Lower leg skin (tissue), 3 donors: ENCODE results near the gene NEURL4.

Experiments
- POLR2A ChIP-seq, 2 donors: fragments of 450-650 bp; IDR thresholded peaks; one replicate each; pipeline ENCODE4 v1.6.1; 2016 to 2017; ENCODE audit warnings: antibody characterized with exemption in 2 of 2, mild to moderate bottlenecking in 1 of 2, moderate library complexity in 1 of 2
- TF ChIP-seq, protein P1 (sequence below), 3 donors: fragments of 450-650 bp; IDR thresholded peaks; one replicate each; pipeline ENCODE4 v1.5.1; 2016; ENCODE audit warnings: antibody characterized with exemption in 3 of 3, mild to moderate bottlenecking in 3 of 3, moderate library complexity in 2 of 3

DNA sequence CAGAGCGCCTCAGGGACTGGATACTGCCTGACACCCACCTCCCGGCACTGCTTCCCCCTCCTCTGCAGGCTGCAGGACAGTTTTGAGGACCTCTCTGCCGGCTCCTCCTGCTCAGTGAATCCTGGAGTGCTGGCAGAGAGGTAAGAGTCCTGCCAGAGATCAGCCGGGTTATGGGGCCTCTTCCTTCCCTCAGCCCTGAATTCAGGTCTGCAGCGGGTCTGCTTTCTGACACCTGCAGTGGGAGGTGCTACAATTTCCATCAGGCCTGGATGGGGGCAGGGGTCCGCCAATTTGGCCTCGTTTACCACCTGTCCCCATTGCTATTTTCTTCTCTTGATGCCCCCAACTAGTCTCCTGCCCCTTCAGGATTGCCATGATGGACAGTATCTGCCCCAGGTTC, 3.0 kb upstream of the NEURL4 start:
- TF ChIP-seq, protein P1, sequence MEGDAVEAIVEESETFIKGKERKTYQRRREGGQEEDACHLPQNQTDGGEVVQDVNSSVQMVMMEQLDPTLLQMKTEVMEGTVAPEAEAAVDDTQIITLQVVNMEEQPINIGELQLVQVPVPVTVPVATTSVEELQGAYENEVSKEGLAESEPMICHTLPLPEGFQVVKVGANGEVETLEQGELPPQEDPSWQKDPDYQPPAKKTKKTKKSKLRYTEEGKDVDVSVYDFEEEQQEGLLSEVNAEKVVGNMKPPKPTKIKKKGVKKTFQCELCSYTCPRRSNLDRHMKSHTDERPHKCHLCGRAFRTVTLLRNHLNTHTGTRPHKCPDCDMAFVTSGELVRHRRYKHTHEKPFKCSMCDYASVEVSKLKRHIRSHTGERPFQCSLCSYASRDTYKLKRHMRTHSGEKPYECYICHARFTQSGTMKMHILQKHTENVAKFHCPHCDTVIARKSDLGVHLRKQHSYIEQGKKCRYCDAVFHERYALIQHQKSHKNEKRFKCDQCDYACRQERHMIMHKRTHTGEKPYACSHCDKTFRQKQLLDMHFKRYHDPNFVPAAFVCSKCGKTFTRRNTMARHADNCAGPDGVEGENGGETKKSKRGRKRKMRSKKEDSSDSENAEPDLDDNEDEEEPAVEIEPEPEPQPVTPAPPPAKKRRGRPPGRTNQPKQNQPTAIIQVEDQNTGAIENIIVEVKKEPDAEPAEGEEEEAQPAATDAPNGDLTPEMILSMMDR (IDR thresholded peaks at IDR 0.05), result no peak
- no peak for TF ChIP-seq POLR2A (IDR thresholded peaks at IDR 0.05)
